ENCODE data around the gene EEIG2. TPM values are rescaled to one million over a fixed set of nuclear protein-coding genes. Genes with fewer than 3 reads are reported as not detected.

EEIG2 gene
- total and polyA plus RNA-seq, 2 donors (not counting 3 experiments of a cell fraction or from before 2014, with no cell fraction given), result 2.5 to 7.2 TPM

DNA sequence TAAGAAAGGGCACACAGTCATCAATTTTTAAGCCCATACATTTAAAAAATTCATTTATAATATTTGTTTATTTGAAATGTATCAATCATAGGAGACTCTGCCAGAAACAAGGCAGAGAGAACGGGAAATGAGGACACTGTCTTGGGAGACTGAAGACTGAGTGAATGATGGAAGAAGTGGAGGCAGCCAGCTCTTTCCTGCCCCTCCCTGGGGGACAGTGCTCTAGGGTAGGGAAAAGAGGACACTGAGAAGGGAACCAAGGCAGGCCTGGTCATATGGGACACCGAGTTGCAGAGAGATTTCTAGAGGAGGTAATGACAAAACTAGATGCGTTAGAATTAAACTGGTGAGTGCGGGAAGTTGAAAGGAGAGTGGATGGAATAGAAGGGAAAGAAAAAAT lies 31.6 kb downstream of the EEIG2 start:
- Histone ChIP-seq H2AFZ (ENCODE audit: low read depth, low read length) (no peak overlapping the region), H3K9me1 (replicated peaks; ENCODE audit: control insufficient read depth, extremely low read depth, insufficient read depth, low read length) (no peaks in the 10 kb centered on the region), H3K4me1 (ENCODE audit: control insufficient read depth, extremely low read depth, insufficient read depth, low read length) (peaks cover 34% of the 10 kb centered on the region), H3K79me2 (ENCODE audit: control insufficient read depth, insufficient read depth, low read length) (no peaks in the 10 kb centered on the region), H4K20me1 (replicated peaks; ENCODE audit: control insufficient read depth, extremely low read depth, insufficient read depth, low read length) (no peaks in the 10 kb centered on the region), H3K27ac (ENCODE audit: insufficient read depth, low read depth, low read length) (peak overlapping the region; percentile 94), H3K27me3 (ENCODE audit: control insufficient read depth in 2 of 2, insufficient read depth in 2 of 2, low read length in 2 of 2) (no peaks in the 10 kb centered on the region), H3K4me2 (ENCODE audit: insufficient read depth, low read length) (peak overlapping the region; percentile 80), H3K9ac (replicated peaks; ENCODE audit: extremely low read depth, insufficient read depth, low read length) (peak overlapping the region; percentile 80), H3K9me3 (replicated peaks; ENCODE audit: control insufficient read depth, insufficient read depth, low read length) (no peaks in the 10 kb centered on the region), H3K4me3 (replicated peaks in 1 of 3; ENCODE audit: insufficient read depth in 1 of 3, low read depth in 1 of 3, low read length in 3 of 3) (peak overlapping the region in 1 of 3 experiments; percentile 31), H3K36me3 (ENCODE audit: control insufficient read depth in 2 of 2, extremely low read depth in 1 of 2, insufficient read depth in 2 of 2, low read length in 2 of 2) (no peaks in the 10 kb centered on the region)
- no peak for TF ChIP-seq MYC (IDR thresholded peaks at IDR 0.05; ENCODE audit: low read depth, low read length)
- TF ChIP-seq POLR2A (IDR thresholded peaks at IDR 0.05; ENCODE audit: low read depth, low read length), result no peak
- dilution Hi-C loops (cut with MboI; ENCODE audit: extremely low pct_ligation_motif_present, low sequenced_read_pairs) (no loop called here), intact Hi-C loops (cut with micrococcal nuclease) (loop anchor here (1.0 to 5.0 kb wide), 6 partner anchors 9 to 241 kb away; partner anchors contain the start of genes PRPF38B and STXBP3)
- BruUV-seq (replicated peaks), result TSS peak; percentile 83
- POLR2A ChIA-PET, result no interaction called here
- CTCF ChIA-PET, result interaction anchor here (2.5 to 3.7 kb wide), 2 partner anchors 31 to 52 kb away, joined by 17 to 21 read pairs; partner anchors contain the start of gene EEIG2
- DNase-seq (ENCODE audit: low read depth, low spot score) (no peak), FAIRE-seq (no peak)

DNA sequence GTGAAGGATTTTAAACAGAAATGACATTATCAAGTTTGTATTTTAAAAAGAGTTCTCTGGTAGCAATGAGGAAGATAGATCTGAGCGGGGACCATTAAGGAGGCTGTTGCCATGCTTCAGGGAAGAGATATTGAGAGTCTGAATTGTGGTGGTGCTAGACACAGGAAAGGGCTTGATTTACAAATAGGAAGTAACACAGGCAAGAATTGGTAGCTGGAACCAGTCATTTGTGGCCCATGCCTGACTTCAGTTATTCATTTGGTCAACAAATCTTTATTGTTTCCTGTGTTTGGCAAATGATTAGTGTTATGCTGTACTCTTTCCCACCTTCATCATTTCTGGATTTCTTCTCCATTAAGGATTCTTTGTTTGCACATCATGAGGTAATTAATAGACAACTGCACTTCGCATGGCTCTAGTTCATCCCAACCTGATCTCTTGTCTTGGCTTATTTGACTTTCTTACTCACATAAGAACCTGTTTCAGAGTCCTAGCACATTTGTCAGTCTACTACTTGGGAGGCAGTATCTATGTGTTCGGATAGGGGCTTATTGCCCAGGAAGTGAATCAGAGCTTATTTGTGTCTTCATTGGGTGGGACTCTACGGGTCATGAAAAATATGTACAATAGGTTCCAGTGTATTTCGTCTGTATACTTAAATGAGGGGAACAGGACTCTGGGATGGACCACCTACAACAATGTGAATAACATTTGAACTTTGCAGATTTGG lies 32.3 kb downstream of the EEIG2 start:
- peak overlapping the region; percentile 80 for H3K4me2 ChIP-seq (ENCODE audit: insufficient read depth, low read length)
- intact Hi-C loops (cut with micrococcal nuclease), result loop anchor here (5.0 kb wide), 2 partner anchors 50 to 240 kb away; no protein-coding TSS in a partner anchor
- BruUV-seq (replicated peaks), result no TSS peak

More for the DNA sequence above, 32.3 kb downstream of the EEIG2 start:
- no peaks in the 10 kb centered on the region for H3K9me3 ChIP-seq (replicated peaks; ENCODE audit: control insufficient read depth, insufficient read depth, low read length)
- peak overlapping the region; percentile 94 for H3K27ac ChIP-seq (ENCODE audit: insufficient read depth, low read depth, low read length)
- DNase-seq (ENCODE audit: low read depth, low spot score) (peak; percentile 71), FAIRE-seq (no peak)
- dilution Hi-C loops (cut with MboI; ENCODE audit: extremely low pct_ligation_motif_present, low sequenced_read_pairs), result no loop called here
- H3K9ac ChIP-seq (replicated peaks; ENCODE audit: extremely low read depth, insufficient read depth, low read length), result peak overlapping the region; percentile 5
- H3K79me2 ChIP-seq (ENCODE audit: control insufficient read depth, insufficient read depth, low read length), result no peaks in the 10 kb centered on the region
- H3K9me1 ChIP-seq (replicated peaks; ENCODE audit: control insufficient read depth, extremely low read depth, insufficient read depth, low read length), result no peaks in the 10 kb centered on the region
- POLR2A ChIA-PET, result no interaction called here
- CTCF ChIA-PET, result interaction anchor here (2.5 to 3.7 kb wide), 2 partner anchors 32 to 52 kb away, joined by 17 to 21 read pairs; partner anchors contain the start of gene EEIG2
- H3K27me3 ChIP-seq (ENCODE audit: control insufficient read depth in 2 of 2, insufficient read depth in 2 of 2, low read length in 2 of 2), result no peaks in the 10 kb centered on the region
- TF ChIP-seq MYC (IDR thresholded peaks at IDR 0.05; ENCODE audit: low read depth, low read length) (no peak), JUN (IDR thresholded peaks at IDR 0.05; ENCODE audit: borderline replicate concordance, insufficient read depth, insufficient read length, low read depth) (peak; percentile 16)
- peaks cover 30% of the 10 kb centered on the region for H3K4me1 ChIP-seq (ENCODE audit: control insufficient read depth, extremely low read depth, insufficient read depth, low read length)
- no peaks in the 10 kb centered on the region for H3K36me3 ChIP-seq (ENCODE audit: control insufficient read depth in 2 of 2, extremely low read depth in 1 of 2, insufficient read depth in 2 of 2, low read length in 2 of 2)
- no peak overlapping the region for H2AFZ ChIP-seq (ENCODE audit: low read depth, low read length)
- H3K4me3 ChIP-seq (replicated peaks in 1 of 3; ENCODE audit: insufficient read depth in 1 of 3, low read depth in 1 of 3, low read length in 3 of 3), result no peak overlapping the region
- H4K20me1 ChIP-seq (replicated peaks; ENCODE audit: control insufficient read depth, extremely low read depth, insufficient read depth, low read length), result no peaks in the 10 kb centered on the region

All from endothelial cell of umbilical vein (primary cell).